Neural cell (in vitro differentiated cells): Measurements from ENCODE around the gene FOXO4. TPM values are rescaled to one million over a fixed set of nuclear protein-coding genes. Genes with fewer than 3 reads are reported as not detected.
A peak's percentile ranks its signal among the peaks of the same experiment; 100 is the strongest.

Experiments used
- H2AFZ ChIP-seq: fragments of 200-600, 300-800 bp; sonication (generic), shearing (Covaris generic); 2 replicates; pipeline ENCODE4 v1.6.0; 2014; ENCODE audit warnings: low read depth, mild to moderate bottlenecking, antibody characterized with exemption, low read length, moderate library complexity
- H3F3A ChIP-seq: fragments of 200-600 bp; shearing (Covaris generic); 2 replicates; pipeline ENCODE4 v1.6.1; 2016; ENCODE audit warnings: mild to moderate bottlenecking, moderate library complexity, mixed read lengths, antibody characterized with exemption, low read length; ENCODE audit not compliant: insufficient read depth, poor library complexity, severe bottlenecking
- H3K27ac ChIP-seq: fragments of 200-600, 300-800 bp; sonication (generic), shearing (Covaris generic); 2 replicates; pipeline ENCODE4 v1.5.1; 2014; ENCODE audit warnings: mild to moderate bottlenecking, low read length, moderate library complexity
- H3K27me3 ChIP-seq: fragments of 300-800, 200-600 bp; sonication (generic), shearing (Covaris generic); 2 replicates; pipeline ENCODE4 v1.6.0; 2014; ENCODE audit warnings: mild to moderate bottlenecking, low read depth, low read length, moderate library complexity; ENCODE audit not compliant: insufficient read depth
- H3K36me3 ChIP-seq: fragments of 300-800, 200-600 bp; sonication (generic), shearing (Covaris generic); 2 replicates; pipeline ENCODE4 v1.5.1; 2014; ENCODE audit warnings: mild to moderate bottlenecking, antibody characterized with exemption, low read length, moderate library complexity; ENCODE audit not compliant: insufficient read depth
- H3K4me2 ChIP-seq: fragments of 300-800, 200-600 bp; sonication (generic), shearing (Covaris generic); 2 replicates; pipeline ENCODE4 v1.6.0; 2014; ENCODE audit warnings: mild to moderate bottlenecking, low read length
- H3K4me3 ChIP-seq: fragments of 300-800, 200-600 bp; sonication (generic), shearing (Covaris generic); 2 replicates; pipeline ENCODE4 v1.5.1; 2014; ENCODE audit warnings: mild to moderate bottlenecking, low read length, moderate library complexity
- H3K79me2 ChIP-seq: fragments of 200-600 bp; shearing (Covaris generic); replicated peaks from 2 replicates; pipeline ENCODE4 v1.6.0; 2014; ENCODE audit warnings: mild to moderate bottlenecking, low read length, moderate library complexity; ENCODE audit not compliant: insufficient read depth
- H3K9ac ChIP-seq: fragments of 300-800, 200-600 bp; sonication (generic), shearing (Covaris generic); 2 replicates; pipeline ENCODE4 v1.6.1; 2016; ENCODE audit warnings: mild to moderate bottlenecking, low read length, mixed read lengths
- H3K9me2 ChIP-seq: fragments of 200-600 bp; shearing (Covaris generic); 2 replicates; pipeline ENCODE4 v1.6.1; 2016; ENCODE audit warnings: mild to moderate bottlenecking, low read length, mixed read lengths; ENCODE audit not compliant: insufficient read depth
- H3K9me3 ChIP-seq: fragments of 200-600, 300-800 bp; sonication (generic), shearing (Covaris generic); 2 replicates; pipeline ENCODE4 v1.6.1; 2016; ENCODE audit warnings: mild to moderate bottlenecking, mixed run types, low read length, moderate library complexity, mixed read lengths
- H4K20me1 ChIP-seq: fragments of 200-600 bp; shearing (Covaris generic); 2 replicates; pipeline ENCODE4 v1.6.1; 2016; ENCODE audit warnings: mild to moderate bottlenecking, mixed run types; ENCODE audit not compliant: insufficient read depth
- CTCF ChIP-seq: fragments of 450-650 bp; IDR thresholded peaks from 2 replicates; pipeline ENCODE4 v1.5.1; 2014; ENCODE audit warnings: antibody characterized with exemption, mild to moderate bottlenecking, moderate library complexity; ENCODE audit not compliant: poor library complexity, severe bottlenecking
- EP300 ChIP-seq: fragments of 450-650 bp; conservative IDR thresholded peaks from 2 replicates; pipeline ENCODE4 v1.6.1; 2014; ENCODE audit warnings: antibody characterized with exemption, mild to moderate bottlenecking, moderate library complexity; ENCODE audit not compliant: poor library complexity, severe bottlenecking
- EZH2 ChIP-seq: fragments of 200-600, 300-800 bp; shearing (Covaris generic), sonication (generic); IDR thresholded peaks from 2 replicates; pipeline ENCODE4 v1.6.1; 2014; ENCODE audit warnings: antibody characterized with exemption, low read length, borderline replicate concordance, mild to moderate bottlenecking; ENCODE audit not compliant: insufficient read depth, poor library complexity, severe bottlenecking
- MXI1 ChIP-seq: fragments of 450-650 bp; conservative IDR thresholded peaks from 2 replicates; pipeline ENCODE4 v1.6.1; 2014; ENCODE audit warnings: antibody characterized with exemption, mild to moderate bottlenecking; ENCODE audit not compliant: poor library complexity, severe bottlenecking
- POLR2AphosphoS5 ChIP-seq: IDR thresholded peaks from 2 replicates; pipeline ENCODE4 v1.6.1; 2012
- RAD21 ChIP-seq: fragments of 450-650 bp; conservative IDR thresholded peaks from 2 replicates; pipeline ENCODE4 v1.6.1; 2014; ENCODE audit warnings: antibody characterized with exemption, mild to moderate bottlenecking, moderate library complexity
- REST ChIP-seq: IDR thresholded peaks from 2 replicates; pipeline ENCODE4 v1.6.1; 2012; ENCODE audit warnings: borderline replicate concordance
- SMC3 ChIP-seq: fragments of 450-650 bp; conservative IDR thresholded peaks from 2 replicates; pipeline ENCODE4 v1.6.1; 2014; ENCODE audit warnings: antibody characterized with exemption, mild to moderate bottlenecking, moderate library complexity; ENCODE audit not compliant: poor library complexity
- TAF1 ChIP-seq: IDR thresholded peaks from 2 replicates; pipeline ENCODE4 v1.6.1; 2012; ENCODE audit warnings: low read depth
- polyA plus RNA-seq: library from polyadenylated mRNA; depleted of rRNA; stranded (reverse); fragments of >200 nt; gene quantifications from 2 replicates; pipeline ENCODE4 v1.2.3, GENCODE V29; 2014
- small RNA-seq, 3 experiments: library from RNA; depleted of rRNA; stranded (forward); fragments of <200 nt; gene quantifications; one replicate each; pipeline ENCODE3, GENCODE V24; 2012

FOXO4 gene
- polyA plus RNA-seq, 1 donor from 2014 or later, result 1.9 TPM

- no peak for TF ChIP-seq CTCF
- no peak for TF ChIP-seq TAF1
- TF ChIP-seq MXI1, result no peak
- no peak for TF ChIP-seq RAD21
- no peak for TF ChIP-seq REST
- no peak for TF ChIP-seq POLR2AphosphoS5
- no peak for TF ChIP-seq EZH2
- no peak for TF ChIP-seq EP300
- no peak for TF ChIP-seq SMC3
- no peaks in the 10 kb centered on the region for H4K20me1 ChIP-seq
- no peaks in the 10 kb centered on the region for H3K9me2 ChIP-seq
- no peaks in the 10 kb centered on the region for H3K9me3 ChIP-seq
- no peak overlapping the region for H3K9ac ChIP-seq
- H3F3A ChIP-seq, result no peaks in the 10 kb centered on the region
- H2AFZ ChIP-seq, result no peak overlapping the region
- no peak overlapping the region for H3K27ac ChIP-seq
- H3K36me3 ChIP-seq, result no peaks in the 10 kb centered on the region
- H3K4me2 ChIP-seq, result no peak overlapping the region
- H3K27me3 ChIP-seq, result no peaks in the 10 kb centered on the region
- H3K4me3 ChIP-seq, result peak overlapping the region; percentile 78
- peaks cover 26% of the 10 kb centered on the region for H3K79me2 ChIP-seq
Measured at GRCh38 chrX:71148278-71148663, 52.6 kb downstream of the FOXO4 start.

GRCh38 chrX:71151366-71151765, 55.7 kb downstream of the FOXO4 start:
- H3K4me2 ChIP-seq, result no peak overlapping the region
- peaks cover 14% of the 10 kb centered on the region for H3K79me2 ChIP-seq
- H3K9me2 ChIP-seq, result no peaks in the 10 kb centered on the region
- no peak overlapping the region for H3K9ac ChIP-seq
- no peaks in the 10 kb centered on the region for H3K9me3 ChIP-seq
- no peak overlapping the region for H3K4me3 ChIP-seq
- no peaks in the 10 kb centered on the region for H3K36me3 ChIP-seq
- TF ChIP-seq RAD21, result no peak
- H3F3A ChIP-seq, result no peaks in the 10 kb centered on the region
- H3K27ac ChIP-seq, result no peak overlapping the region
- no peaks in the 10 kb centered on the region for H3K27me3 ChIP-seq
- H4K20me1 ChIP-seq, result no peaks in the 10 kb centered on the region
- H2AFZ ChIP-seq, result no peak overlapping the region

Small RNAs within 50 kb of the gene (small RNA-seq; reads per million reads assigned to genes)
- gene CXorf65, result 0 reads per million in 3 experiments

Other genes with a start within 250 kb of the FOXO4 start
- gene TEX11, start 187.1 kb upstream of the FOXO4 start, polyA plus RNA-seq, result not detected in 2 replicates
- gene SLC7A3, start 164.8 kb upstream of the FOXO4 start, polyA plus RNA-seq, result 1.5 and 2.2 TPM in 2 replicates
- gene SNX12, start 27.5 kb upstream of the FOXO4 start, polyA plus RNA-seq, result 71.2 and 91.9 TPM in 2 replicates
- not detected in 2 replicates for gene CXorf65, start 10.9 kb downstream of the FOXO4 start, polyA plus RNA-seq
- not detected in 2 replicates for gene IL2RG, start 15.7 kb downstream of the FOXO4 start, polyA plus RNA-seq
- 5.6 and 28.2 TPM in 2 replicates for gene MED12, start 22.7 kb downstream of the FOXO4 start, polyA plus RNA-seq
- 11.7 and 20.0 TPM in 2 replicates for gene NLGN3, start 49.0 kb downstream of the FOXO4 start, polyA plus RNA-seq
- gene GJB1, start 127.4 kb downstream of the FOXO4 start, polyA plus RNA-seq, result 0.18 TPM in 1 of 2 replicates, not detected in the other
- 32.8 and 37.2 TPM in 2 replicates for gene ZMYM3, start 158.3 kb downstream of the FOXO4 start, polyA plus RNA-seq
- gene NONO, start 187.8 kb downstream of the FOXO4 start, polyA plus RNA-seq, result 436 and 444 TPM in 2 replicates
- 2.8 and 5.4 TPM in 2 replicates for gene ITGB1BP2, start 205.9 kb downstream of the FOXO4 start, polyA plus RNA-seq